ENCODE measurements around the gene CRYL1. TPM values are rescaled to one million over a fixed set of nuclear protein-coding genes. Genes with fewer than 3 reads are reported as not detected.

The CRYL1 gene
- total and polyA plus RNA-seq, 9 of the 15 experiments (the other 6 are each of a cell fraction or from before 2014, with no cell fraction given) = 1.0 to 6.9 (median 2.4) TPM

GRCh38 chr13:20448470-20448869, 77.2 kb downstream of the CRYL1 start:
- Histone ChIP-seq H3K27me3 (ENCODE audit: control insufficient read depth in 2 of 2, insufficient read depth in 2 of 2, low read length in 2 of 2) (no peaks in the 10 kb centered on the region), H3K36me3 (ENCODE audit: control insufficient read depth, insufficient read depth, low read length) (no peaks in the 10 kb centered on the region), H3K9ac (ENCODE audit: insufficient read depth in 1 of 2, low read depth in 2 of 2, low read length in 2 of 2) (no peak overlapping the region), H2AFZ (ENCODE audit: low read depth, low read length) (no peak overlapping the region), H3K27ac (ENCODE audit: extremely low read depth, low read depth, low read length) (no peak overlapping the region), H3K79me2 (ENCODE audit: control insufficient read depth, insufficient read depth, low read length) (no peaks in the 10 kb centered on the region), H3K9me3 (replicated peaks; ENCODE audit: control insufficient read depth, insufficient read depth, low read depth, low read length) (no peaks in the 10 kb centered on the region), H3K4me3 (no peak overlapping the region), H4K20me1 (replicated peaks; ENCODE audit: control insufficient read depth, insufficient read depth, low read length) (no peaks in the 10 kb centered on the region), H3K9me1 (ENCODE audit: control insufficient read depth, insufficient read depth, low read length) (no peaks in the 10 kb centered on the region), H3K4me2 (ENCODE audit: insufficient read depth, low read length) (no peak overlapping the region), H3K4me1 (replicated peaks in 1 of 2; ENCODE audit: control insufficient read depth in 2 of 2, insufficient read depth in 2 of 2, low read length in 2 of 2) (no peaks in the 10 kb centered on the region)
- TF ChIP-seq ZFP1 (CRISPR knock-in tag; IDR thresholded peaks at IDR 0.05) = peak; percentile 63; the same call in 1 of the 2 replicates
- TF ChIP-seq TCF7L2 (IDR thresholded peaks at IDR 0.05; ENCODE audit: low read depth, low read length) = no peak
- ATAC-seq = no peak
- no peak for FAIRE-seq
- BruUV-seq (replicated peaks) = no TSS peak
- intact Hi-C loops (cut with micrococcal nuclease) (no loop called here), in situ Hi-C loops (cut with MboI) (no loop called here)
- ChIA-PET POLR2A (no interaction called here), CTCF (ENCODE audit: low intra/inter-chr PET ratio) (no interaction called here)
- DNase-seq (ENCODE audit: extremely low read depth in 1 of 4, low spot score in 3 of 4) = no peak
- WGBS (ENCODE audit: insufficient coverage, low coverage, missing lambda C conversion rate) = 0% methylated on average over 1 of the region's 1 CpG

GRCh38 chr13:20446900-20447299, 78.8 kb downstream of the CRYL1 start:
- H4K20me1 ChIP-seq (replicated peaks; ENCODE audit: control insufficient read depth, insufficient read depth, low read length) = no peaks in the 10 kb centered on the region
- no peak overlapping the region for H3K27ac ChIP-seq (ENCODE audit: extremely low read depth, low read depth, low read length)
- H3K4me1 ChIP-seq (replicated peaks in 1 of 2; ENCODE audit: control insufficient read depth in 2 of 2, insufficient read depth in 2 of 2, low read length in 2 of 2) = no peaks in the 10 kb centered on the region
- ChIA-PET POLR2A (interaction anchor here (1.2 kb wide), 1 partner anchor 8 kb away, joined by 3 read pairs; no protein-coding TSS in a partner anchor), CTCF (ENCODE audit: low intra/inter-chr PET ratio) (no interaction called here)
- ATAC-seq (no peak), FAIRE-seq (no peak), DNase-seq (ENCODE audit: extremely low read depth in 1 of 4, low spot score in 3 of 4) (no peak)
- H3K9ac ChIP-seq (ENCODE audit: insufficient read depth in 1 of 2, low read depth in 2 of 2, low read length in 2 of 2) = no peak overlapping the region
- in situ Hi-C loops (cut with MboI) = no loop called here
- no peak overlapping the region for H3K4me3 ChIP-seq
- H3K9me1 ChIP-seq (ENCODE audit: control insufficient read depth, insufficient read depth, low read length) = no peaks in the 10 kb centered on the region
- no peaks in the 10 kb centered on the region for H3K9me3 ChIP-seq (replicated peaks; ENCODE audit: control insufficient read depth, insufficient read depth, low read depth, low read length)
- no peak overlapping the region for H3K4me2 ChIP-seq (ENCODE audit: insufficient read depth, low read length)
- H3K79me2 ChIP-seq (ENCODE audit: control insufficient read depth, insufficient read depth, low read length) = no peaks in the 10 kb centered on the region
- no TSS peak for BruUV-seq (replicated peaks)
- no peak overlapping the region for H2AFZ ChIP-seq (ENCODE audit: low read depth, low read length)
- no peaks in the 10 kb centered on the region for H3K36me3 ChIP-seq (ENCODE audit: control insufficient read depth, insufficient read depth, low read length)
- intact Hi-C loops (cut with micrococcal nuclease) = no loop called here
- no peaks in the 10 kb centered on the region for H3K27me3 ChIP-seq (ENCODE audit: control insufficient read depth in 2 of 2, insufficient read depth in 2 of 2, low read length in 2 of 2)
- TF ChIP-seq SP2 (IDR thresholded peaks at IDR 0.05; ENCODE audit: extremely low read depth, low read depth, low read length, poor library complexity, severe bottlenecking) (no peak), CHCHD3 (CRISPR knock-in tag; IDR thresholded peaks at IDR 0.05) (no peak), STAT5B (CRISPR knock-in tag; IDR thresholded peaks at IDR 0.05) (no peak), ETV6 (IDR thresholded peaks at IDR 0.05; ENCODE audit: borderline replicate concordance in 1 of 2, low read depth in 2 of 2, low read length in 1 of 2) (no peak), ETV6 (CRISPR knock-in tag; IDR thresholded peaks at IDR 0.05; ENCODE audit: borderline replicate concordance) (no peak), CGGBP1 (CRISPR knock-in tag; IDR thresholded peaks at IDR 0.05) (no peak)

Data from K562 (cell line).